GM18517 (cell line): Measurements from ENCODE around the gene HIRA.

Experiments
- ATAC-seq: cut with Tn5 transposase; IDR thresholded peaks from one replicate; pipeline ENCODE4 v1.9.1; 2021; ENCODE audit warnings: mild to moderate bottlenecking, moderate library complexity; ENCODE audit not compliant: unreplicated experiment

The HIRA gene

GRCh38 chr22:19464546-19464945 lies 33.0 kb upstream of the HIRA start:
- ATAC-seq, result no peak

GRCh38 chr22:19463491-19464469 lies 32.2 kb upstream of the HIRA start:
- no peak for ATAC-seq

DNA sequence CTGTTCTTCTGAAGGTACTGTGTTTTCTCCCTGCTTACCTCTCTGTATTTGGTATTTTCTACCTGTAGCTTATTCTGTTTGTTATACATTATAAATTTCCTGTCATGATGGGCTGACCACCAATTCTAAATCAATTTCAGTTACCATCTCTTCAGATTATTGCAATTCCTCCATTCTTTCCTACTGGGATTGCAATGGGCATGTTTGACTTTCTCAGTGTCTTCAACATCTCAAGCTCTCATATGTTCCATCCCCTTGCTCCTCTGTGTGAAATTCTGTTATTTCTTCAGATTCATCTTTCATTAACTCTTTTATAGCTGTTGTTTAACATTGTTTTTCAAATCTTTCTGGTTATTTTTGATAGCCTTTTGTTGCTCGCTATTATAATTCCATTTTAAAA lies 31.5 kb upstream of the HIRA start:
- ATAC-seq, result no peak

DNA sequence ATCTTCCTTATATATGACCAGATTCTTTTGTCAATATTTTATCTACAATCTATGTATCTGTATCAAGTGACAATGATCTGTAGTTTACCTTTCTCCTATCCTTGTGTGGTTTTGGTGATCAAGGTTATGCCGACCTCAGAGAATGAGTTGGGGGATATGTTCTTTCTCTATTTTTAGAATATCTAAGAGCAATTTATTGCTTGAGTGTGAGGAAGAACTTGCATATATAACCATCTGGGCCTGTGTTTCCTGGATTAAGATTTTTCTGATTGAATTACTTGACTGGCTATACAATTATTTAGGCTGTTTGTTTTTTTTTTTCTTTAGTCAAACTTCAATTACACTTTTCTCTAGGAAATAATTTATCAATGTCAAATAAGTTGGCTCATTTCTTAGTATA lies 30.0 kb upstream of the HIRA start:
- ATAC-seq, result no peak

DNA sequence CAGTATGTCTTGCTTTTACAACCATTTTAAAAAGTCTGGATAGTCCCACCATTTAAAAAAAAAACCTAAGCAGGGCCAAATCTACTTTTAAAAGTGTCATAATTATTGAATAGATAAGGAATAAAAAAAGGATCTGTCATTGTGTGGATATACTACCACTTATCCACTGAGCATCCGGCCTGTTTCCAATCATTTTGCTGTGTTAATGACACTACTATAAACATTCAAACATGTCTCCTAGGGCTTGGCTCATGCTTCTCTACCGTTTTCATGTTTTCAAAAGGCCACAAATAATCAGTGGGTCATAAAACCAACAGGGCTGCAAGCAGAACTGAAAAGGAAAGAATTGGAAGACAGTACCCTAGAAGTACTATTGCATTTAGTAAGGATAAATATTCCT lies 28.5 kb upstream of the HIRA start:
- ATAC-seq, result no peak

- no peak for ATAC-seq
Measured at GRCh38 chr22:19457828-19458428, 26.4 kb upstream of the HIRA start.

GRCh38 chr22:19456541-19456940 lies 25.0 kb upstream of the HIRA start:
- no peak for ATAC-seq

GRCh38 chr22:19455585-19456370 lies 24.2 kb upstream of the HIRA start:
- no peak for ATAC-seq

- ATAC-seq, result no peak
Measured at GRCh38 chr22:19455033-19455432, 23.5 kb upstream of the HIRA start.

- no peak for ATAC-seq
Measured at GRCh38 chr22:19454156-19454555, 22.6 kb upstream of the HIRA start.

GRCh38 chr22:19453718-19454117 lies 22.2 kb upstream of the HIRA start:
- ATAC-seq, result no peak

- ATAC-seq, result no peak
Measured at GRCh38 chr22:19451570-19451969, 20.0 kb upstream of the HIRA start.

- no peak for ATAC-seq
Measured at GRCh38 chr22:19450363-19451175, 19.0 kb upstream of the HIRA start.

- ATAC-seq, result no peak
Measured at GRCh38 chr22:19449422-19449767, 17.9 kb upstream of the HIRA start.

DNA sequence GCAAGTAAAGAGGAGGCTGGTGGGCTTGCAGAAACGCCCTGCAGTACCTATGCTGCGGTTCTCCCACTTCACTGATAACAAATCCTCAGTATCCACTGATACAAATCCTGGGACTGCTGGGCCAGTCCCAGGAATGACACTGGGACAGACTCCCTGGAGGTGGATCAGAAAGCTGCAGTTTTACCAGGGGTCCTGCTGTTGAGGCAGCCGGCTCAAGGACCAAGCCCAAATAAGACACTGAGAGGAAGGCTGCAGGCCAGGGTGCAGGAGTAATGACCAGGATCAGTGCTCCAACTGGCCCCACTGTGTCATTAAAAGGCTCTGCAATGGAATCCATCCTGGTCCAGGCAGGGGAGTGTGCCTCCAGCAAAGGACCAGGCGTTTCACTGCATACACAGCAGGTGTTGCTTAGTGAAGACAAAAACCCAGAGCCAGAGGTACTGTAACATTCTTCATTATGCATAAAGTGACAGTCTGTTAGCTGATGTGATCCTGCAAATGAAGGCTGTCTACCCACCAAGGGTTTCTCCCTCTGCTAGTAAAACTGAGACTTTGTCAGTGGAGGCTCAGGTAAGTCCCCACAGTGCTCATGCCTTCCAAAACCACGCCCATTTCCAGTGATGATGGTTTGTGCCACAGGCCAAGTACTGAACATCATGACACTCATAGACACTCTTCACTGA lies 17.3 kb upstream of the HIRA start:
- ATAC-seq, result no peak

DNA sequence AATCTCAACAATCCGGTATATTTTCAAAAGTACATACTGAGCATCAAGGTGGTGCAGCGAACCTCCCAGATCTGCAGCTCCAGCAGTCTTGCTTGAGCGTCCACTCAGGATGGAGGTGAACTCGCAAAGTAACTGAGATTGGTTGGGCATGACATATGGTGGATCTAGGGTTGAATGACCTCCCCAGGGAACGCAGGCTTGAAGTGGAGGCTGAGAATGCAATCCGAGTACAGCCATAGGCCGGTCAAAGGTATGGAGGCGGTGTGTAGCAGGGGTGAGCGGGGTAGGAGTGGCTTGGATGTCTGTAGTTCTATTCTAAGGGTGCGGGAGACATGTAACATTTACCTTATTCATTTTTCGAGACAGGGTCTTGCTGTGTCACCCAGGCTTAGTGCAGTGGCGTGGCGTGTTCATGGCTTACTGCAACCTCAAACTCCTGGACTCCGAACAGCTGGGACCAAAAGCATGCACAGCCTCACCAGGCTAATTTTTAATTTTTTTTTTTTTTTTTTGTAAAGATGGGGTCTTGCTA lies 16.6 kb upstream of the HIRA start:
- peak; percentile 19 for ATAC-seq

DNA sequence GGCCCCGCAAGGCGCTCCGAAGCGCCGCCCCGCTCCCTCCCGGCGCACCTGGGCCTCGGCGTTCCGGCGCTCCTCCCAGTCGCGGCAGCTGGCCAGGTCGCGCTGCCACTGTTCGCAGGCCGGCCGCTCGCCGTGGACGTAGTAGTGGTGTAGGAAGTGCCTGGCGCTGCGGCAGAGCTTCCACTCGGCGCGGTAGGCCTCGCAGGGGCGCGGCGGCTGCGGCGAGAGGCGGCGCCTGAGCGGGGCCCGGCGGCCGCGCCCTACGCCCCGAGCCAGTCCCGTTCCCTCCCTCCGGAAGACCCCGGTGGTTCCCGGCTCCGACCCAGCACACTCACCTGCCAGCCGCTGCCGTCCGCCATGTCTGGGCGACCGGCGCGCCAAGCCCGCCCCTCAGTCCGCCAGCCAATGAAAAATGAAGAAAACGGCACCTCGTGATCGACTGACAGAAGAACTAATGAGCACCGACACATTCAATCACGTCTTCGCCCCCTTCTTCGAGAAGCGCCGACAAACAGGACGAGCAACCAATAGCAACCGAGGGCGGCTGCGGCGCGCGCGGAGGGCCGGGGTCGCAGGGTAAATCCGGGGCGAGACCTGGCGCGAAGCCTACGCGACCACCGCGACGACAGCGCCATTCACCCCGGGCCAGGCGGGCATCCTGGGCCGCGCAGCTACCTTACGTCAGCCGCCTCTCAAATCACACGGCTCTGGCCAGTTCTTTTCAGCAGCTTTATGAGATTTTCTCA lies 16.0 kb upstream of the HIRA start, which contains the start of gene C22orf39:
Gene C22orf39 (minus strand): TSS at position 382 of the 746 bp plus-strand sequence. CDS start 23 bp downstream, at position 359.
- ATAC-seq, result peak; percentile 83

DNA sequence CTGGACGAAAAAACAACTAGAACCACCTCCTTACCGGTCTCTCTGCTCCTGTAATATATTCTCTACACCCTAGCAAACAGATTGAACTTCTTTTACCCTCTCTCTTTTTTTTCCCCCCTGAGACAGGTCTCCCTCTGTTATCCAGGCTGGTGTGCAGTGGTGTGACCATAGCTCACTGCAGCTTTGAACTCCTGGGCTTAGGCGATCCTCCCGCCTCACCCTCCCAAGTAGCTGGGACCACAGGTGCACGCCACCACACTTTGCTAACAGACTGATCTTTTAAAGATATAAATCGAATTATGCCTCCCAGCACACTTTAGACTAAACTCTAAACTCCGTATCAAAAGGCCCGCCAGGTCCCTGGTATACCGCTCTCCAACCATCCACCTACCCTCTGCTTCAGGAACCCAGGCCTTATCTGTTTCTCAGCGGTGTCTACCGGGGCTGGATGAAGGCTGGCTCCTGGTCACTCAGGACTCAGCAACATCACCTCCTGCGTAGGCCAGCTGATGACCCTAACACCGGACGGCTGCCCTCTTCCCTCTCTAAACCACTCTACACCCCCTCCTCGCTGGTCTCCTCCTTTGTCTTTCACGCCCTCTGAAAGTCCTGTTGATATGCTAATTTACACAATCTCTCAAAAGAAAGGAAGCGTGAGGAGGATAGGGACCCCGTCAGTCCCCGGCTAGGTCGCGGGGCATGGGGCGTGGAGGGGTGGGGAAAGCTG lies 15.2 kb upstream of the HIRA start:
- no peak for ATAC-seq
